Natural killer cell (primary cell): Measurements from ENCODE around the gene RBM19. TPM values are rescaled to one million over a fixed set of nuclear protein-coding genes. Genes with fewer than 3 reads are reported as not detected.

ENCODE experiments used
- ATAC-seq, 3 donors: fragments of 150-1000 bp in 2 of 3; fragments of 200-7000 bp in 1 of 3; cut with Tn5 transposase; 1 replicate in 1 of 3; 2 replicates in 2 of 3; pipeline ENCODE4 v1.10.0; 2021; ENCODE audit warnings: mild to moderate bottlenecking in 2 of 3, moderate library complexity in 2 of 3
- DNase-seq, 2 donors: peaks; one replicate each; pipeline versions ENCODE4 v3.0.0 to v3.0.0-alpha.2; 2013 to 2021; ENCODE audit warnings: mixed read lengths in 1 of 2
- H3K27ac ChIP-seq: one replicate; pipeline ENCODE4 v1.5.1; 2013; ENCODE audit warnings: mild to moderate bottlenecking, low read length
- H3K27me3 ChIP-seq: one replicate; pipeline ENCODE4 v1.6.1; 2013; ENCODE audit warnings: low read length; ENCODE audit not compliant: control insufficient read depth, insufficient read depth
- H3K36me3 ChIP-seq: one replicate; pipeline ENCODE4 v1.6.1; 2013; ENCODE audit warnings: low read length; ENCODE audit not compliant: control insufficient read depth, insufficient read depth
- H3K4me1 ChIP-seq: one replicate; pipeline ENCODE4 v1.6.1; 2013; ENCODE audit warnings: low read length; ENCODE audit not compliant: control insufficient read depth, insufficient read depth
- H3K4me3 ChIP-seq: one replicate; pipeline ENCODE4 v1.5.1; 2013; ENCODE audit warnings: low read length
- H3K9me3 ChIP-seq: one replicate; pipeline ENCODE4 v1.6.1; 2013; ENCODE audit warnings: low read length; ENCODE audit not compliant: control insufficient read depth, insufficient read depth
- H3K27ac Mint-ChIP-seq, 2 donors: one replicate each; pipeline ENCODE4 v1.8.0; 2022; ENCODE audit warnings: mild to moderate bottlenecking in 2 of 2, mixed read lengths in 2 of 2, moderate library complexity in 1 of 2
- H3K27me3 Mint-ChIP-seq, 2 donors: one replicate each; pipeline ENCODE4 v1.8.0; 2022; ENCODE audit warnings: low read depth in 2 of 2, mixed read lengths in 2 of 2
- H3K36me3 Mint-ChIP-seq: one replicate; pipeline ENCODE4 v1.8.0; 2022; ENCODE audit warnings: mixed read lengths
- H3K4me1 Mint-ChIP-seq, 2 donors: one replicate each; pipeline ENCODE4 v1.8.0; 2022; ENCODE audit warnings: mixed read lengths in 2 of 2
- H3K4me3 Mint-ChIP-seq: one replicate; pipeline ENCODE4 v1.8.0; 2022; ENCODE audit warnings: mild to moderate bottlenecking, moderate library complexity, mixed read lengths
- H3K9me3 Mint-ChIP-seq, 2 donors: one replicate each; pipeline ENCODE4 v1.8.0; 2022; ENCODE audit warnings: mixed read lengths in 2 of 2
- CTCF ChIP-seq: fragments of 200-600 bp; IDR thresholded peaks from one replicate; pipeline ENCODE4 v1.8.0; 2022; ENCODE audit warnings: antibody characterized with exemption
- WGBS: methylation state at CpG from one replicate; pipeline ENCODE4 v1.1.7; 2013; ENCODE audit warnings: missing lambda C conversion rate; ENCODE audit not compliant: insufficient coverage; 5-methylcytosine and 5-hydroxymethylcytosine counted together
- intact Hi-C: fragments of 100-400 bp; cut with micrococcal nuclease; formaldehyde crosslinking; loops from one replicate; pipeline ENCODE4 v1.14.2; 2022
- total RNA-seq, 4 donors: library from RNA; stranded (reverse); fragments of 120-200 nt in 1 of 4; gene quantifications; one replicate each; pipeline versions ENCODE4 v1.2.3 to v1.2.4, GENCODE V29; 2013 to 2022

Gene RBM19
- total RNA-seq, 3 donors from 2014 or later (not counting 1 experiment from before 2014, with no cell fraction given), result 49.9 to 70.6 (median 60.9) TPM

DNA sequence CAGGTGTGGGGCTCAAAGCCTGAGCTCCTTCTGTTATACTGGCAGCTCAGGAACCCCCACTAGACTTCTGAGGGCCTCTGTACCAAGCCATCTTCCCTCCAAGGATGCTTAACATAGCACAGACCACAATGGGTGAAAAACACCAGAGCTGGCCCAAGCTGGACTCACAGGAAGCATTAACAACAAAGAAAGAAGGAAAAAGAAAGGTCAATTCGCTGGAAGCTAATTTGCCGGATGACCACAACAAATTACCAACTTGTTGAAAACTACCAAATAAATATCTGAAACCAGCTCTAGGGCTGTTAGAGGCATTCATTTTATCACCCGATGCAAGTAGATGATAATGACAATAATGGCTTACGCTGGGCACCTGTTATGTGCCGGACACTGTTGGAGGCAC lies 48.7 kb downstream of the RBM19 start:
- no peaks in the 10 kb centered on the region for H3K9me3 ChIP-seq
- no peak for TF ChIP-seq CTCF
- H3K27ac ChIP-seq, result no peak overlapping the region
- intact Hi-C loops, result no loop called here
- H3K36me3 ChIP-seq, result peaks cover 34% of the 10 kb centered on the region
- no peak overlapping the region for H3K27ac Mint-ChIP-seq
- no peaks in the 10 kb centered on the region for H3K27me3 Mint-ChIP-seq
- no peaks in the 10 kb centered on the region for H3K4me1 ChIP-seq
- WGBS, result 94% methylated on average over 3 of the region's 5 CpGs
- no peaks in the 10 kb centered on the region for H3K9me3 Mint-ChIP-seq
- H3K27me3 ChIP-seq, result no peaks in the 10 kb centered on the region
- no peaks in the 10 kb centered on the region for H3K36me3 Mint-ChIP-seq
- no peak overlapping the region for H3K4me3 ChIP-seq
- no peaks in the 10 kb centered on the region for H3K4me1 Mint-ChIP-seq
- H3K4me3 Mint-ChIP-seq, result no peak overlapping the region
- ATAC-seq (no peak), DNase-seq (no peak)

GRCh38 chr12:113914806-113915205 lies 51.3 kb downstream of the RBM19 start:
- no peak for TF ChIP-seq CTCF
- Mint-ChIP-seq H3K4me3 (no peak overlapping the region), H3K9me3 (no peaks in the 10 kb centered on the region), H3K27ac (no peak overlapping the region), H3K36me3 (no peaks in the 10 kb centered on the region), H3K27me3 (no peaks in the 10 kb centered on the region), H3K4me1 (no peaks in the 10 kb centered on the region)
- H3K27me3 ChIP-seq, result no peaks in the 10 kb centered on the region
- peaks cover 29% of the 10 kb centered on the region for H3K36me3 ChIP-seq
- ATAC-seq (no peak), DNase-seq (no peak)
- 97% methylated on average over 13 of the region's 13 CpGs for WGBS
- no peak overlapping the region for H3K27ac ChIP-seq
- no peaks in the 10 kb centered on the region for H3K4me1 ChIP-seq
- H3K4me3 ChIP-seq, result no peak overlapping the region
- H3K9me3 ChIP-seq, result no peaks in the 10 kb centered on the region
- intact Hi-C loops, result no loop called here

DNA sequence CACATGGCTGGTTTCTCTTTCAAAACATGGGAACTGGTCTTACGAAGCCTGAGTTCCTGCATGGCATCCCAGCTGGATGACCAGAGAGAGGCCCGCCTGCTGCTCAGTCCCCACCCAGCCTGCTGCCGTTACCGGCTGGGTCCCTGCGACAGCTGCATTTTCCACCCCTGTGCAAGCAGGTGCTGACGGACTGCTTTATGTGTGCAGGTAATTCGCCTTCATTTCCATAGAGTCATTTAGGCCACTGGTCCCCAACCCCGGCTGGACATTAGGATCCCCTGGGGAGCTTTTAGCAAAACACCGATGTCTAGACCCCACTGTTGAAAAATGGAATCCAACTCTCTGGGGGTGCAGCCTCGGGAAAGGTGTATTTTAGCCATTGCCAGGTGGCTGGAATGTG lies 51.9 kb downstream of the RBM19 start:
- ATAC-seq, result no peak
- TF ChIP-seq CTCF, result no peak
- no peak for DNase-seq
- Mint-ChIP-seq H3K4me3 (no peak overlapping the region), H3K4me1 (no peaks in the 10 kb centered on the region), H3K36me3 (no peaks in the 10 kb centered on the region), H3K27ac (no peak overlapping the region), H3K9me3 (no peaks in the 10 kb centered on the region), H3K27me3 (no peaks in the 10 kb centered on the region)
- Histone ChIP-seq H3K4me3 (no peak overlapping the region), H3K4me1 (no peaks in the 10 kb centered on the region), H3K9me3 (no peaks in the 10 kb centered on the region), H3K27ac (no peak overlapping the region), H3K27me3 (no peaks in the 10 kb centered on the region), H3K36me3 (peaks cover 33% of the 10 kb centered on the region)
- intact Hi-C loops, result no loop called here
- 97% methylated on average over 10 of the region's 10 CpGs for WGBS

- TF ChIP-seq CTCF, result peak; percentile 75
- WGBS, result 68% methylated on average over 13 of the region's 13 CpGs
- H3K27ac Mint-ChIP-seq, result no peak overlapping the region
- no peaks in the 10 kb centered on the region for H3K36me3 Mint-ChIP-seq
- H3K9me3 Mint-ChIP-seq, result no peaks in the 10 kb centered on the region
- intact Hi-C loops, result no loop called here
- Histone ChIP-seq H3K9me3 (no peaks in the 10 kb centered on the region), H3K27me3 (no peaks in the 10 kb centered on the region), H3K4me3 (no peak overlapping the region), H3K36me3 (peaks cover 29% of the 10 kb centered on the region), H3K4me1 (no peaks in the 10 kb centered on the region), H3K27ac (no peak overlapping the region)
- ATAC-seq, result peak in 1 of 3 donors; percentile 55
- no peak overlapping the region for H3K4me3 Mint-ChIP-seq
- no peaks in the 10 kb centered on the region for H3K27me3 Mint-ChIP-seq
- DNase-seq, result peak; percentile 35 to 69
- no peaks in the 10 kb centered on the region for H3K4me1 Mint-ChIP-seq
Measured at GRCh38 chr12:113912760-113913329, 53.3 kb downstream of the RBM19 start.
